ENCODE data around the gene PAFAH1B2. TPM values are rescaled to one million over a fixed set of nuclear protein-coding genes. Genes with fewer than 3 reads are reported as not detected.

PAFAH1B2 gene
- total and polyA plus RNA-seq, 10 of the 15 experiments (the other 5 are each of a cell fraction or from before 2014, with no cell fraction given), result 17.6 to 64.8 (median 47.6) TPM

DNA sequence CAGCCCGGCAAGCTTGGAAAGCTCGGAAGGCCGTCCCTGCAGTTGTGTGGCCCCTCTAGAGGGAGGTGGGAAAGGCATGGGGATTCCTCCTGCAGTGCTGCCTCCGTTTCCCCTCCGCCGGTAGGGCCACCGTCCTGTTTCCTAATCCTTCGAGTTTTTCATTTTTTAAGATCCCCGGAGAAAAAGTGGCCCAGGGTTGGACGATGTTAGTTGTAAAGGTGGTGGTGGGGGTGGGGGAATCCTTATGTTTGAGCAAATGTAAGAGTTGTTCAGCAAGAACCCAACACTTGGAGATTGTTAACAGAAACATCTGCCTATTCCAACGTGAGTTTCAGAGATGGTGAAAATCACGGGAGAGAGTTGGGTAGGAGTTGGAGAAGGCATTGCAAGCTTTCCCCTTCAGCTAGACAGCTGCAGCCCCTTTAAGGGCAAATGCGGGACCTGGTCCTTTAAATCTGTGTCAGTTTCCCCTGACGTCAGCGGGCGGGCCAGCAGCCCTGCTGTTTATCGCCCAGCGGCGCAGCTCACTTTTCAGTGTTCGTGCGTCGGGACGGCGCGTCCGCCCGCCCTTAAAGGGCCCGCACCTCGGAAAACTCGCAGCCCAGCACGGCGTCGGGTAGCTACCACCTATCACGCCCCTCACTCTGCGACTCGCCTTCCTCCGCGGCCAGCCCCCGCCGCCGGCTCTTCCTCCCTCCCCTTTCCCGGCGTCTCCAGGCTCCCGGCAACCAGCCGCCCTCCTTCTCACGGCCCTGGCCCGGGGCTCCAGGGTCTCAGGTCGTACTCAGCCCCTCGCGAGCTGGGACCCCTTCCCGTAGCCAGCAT, 34.3 kb downstream of the PAFAH1B2 start, which contains the start of gene SIDT2:
Gene SIDT2, plus strand, starts transcription at position 534 of the 825 bp plus-strand sequence. CDS start 521 bp downstream, outside the sequence.
- H3K4me1 ChIP-seq (ENCODE audit: control insufficient read depth, insufficient read depth, low read length), result peaks cover 15% of the 10 kb centered on the region
- peak within 1 kb of the TSS; percentile 87 for H3K9ac ChIP-seq (ENCODE audit: control insufficient read depth, insufficient read depth, low read length)
- ChIA-PET SMC1A (ENCODE audit: uncharacterized antibody, unreplicated experiment) (interaction anchor here (1.2 to 6.9 kb wide), 8 partner anchors 9 to 72 kb away, joined by 4 to 187 read pairs (median 8); partner anchors contain the start of genes PAFAH1B2, PCSK7 and RNF214), POLR2A (interaction anchor here (0.6 to 5.5 kb wide), 14 partner anchors 11 to 392 kb away, joined by 3 to 51 read pairs (median 3); partner anchors contain the start of genes PAFAH1B2, PCSK7 and RNF214), RAD21 (ENCODE audit: unreplicated experiment) (interaction anchor here (0.8 to 6.9 kb wide), 11 partner anchors 11 to 391 kb away, joined by 3 to 159 read pairs (median 4); partner anchors contain the start of genes CEP164, PAFAH1B2, PCSK7 and RNF214), CTCF (interaction anchor here (0.7 to 10.3 kb wide), 11 partner anchors 10 to 446 kb away, joined by 3 to 422 read pairs (median 5); partner anchors contain the start of genes APOA5, PAFAH1B2, PCSK7 and RNF214)
- no peaks in the 10 kb centered on the region for H3K27me3 ChIP-seq (replicated peaks in 1 of 2; ENCODE audit: control insufficient read depth in 2 of 2, insufficient read depth in 2 of 2, low read length in 1 of 2)
- WGBS (ENCODE audit: insufficient coverage, insufficient replicate concordance, low lambda C conversion rate, missing lambda C conversion rate), result 2% methylated on average over 47 of the region's 51 CpGs
- no peaks in the 10 kb centered on the region for H4K20me1 ChIP-seq (ENCODE audit: control insufficient read depth, insufficient read depth)
- H3K79me2 ChIP-seq (ENCODE audit: control insufficient read depth, insufficient read depth, low read length), result peaks cover 8% of the 10 kb centered on the region
- H3K9me3 ChIP-seq (replicated peaks; ENCODE audit: control insufficient read depth, insufficient read depth, low read length), result no peaks in the 10 kb centered on the region
- in situ Hi-C loops (cut with MboI) (no loop called here), intact Hi-C loops (cut with micrococcal nuclease; ENCODE audit: unreplicated experiment) (loop anchor here (1.0 kb wide), 1 partner anchor 33 kb away; no protein-coding TSS in a partner anchor)
- no TSS peak for BruUV-seq (replicated peaks)
- ATAC-seq (peak; percentile 94), DNase-seq (ENCODE audit: low read depth, low spot score) (peak; percentile 75), FAIRE-seq (peak; percentile 94)
- H3K36me3 ChIP-seq (ENCODE audit: control insufficient read depth in 2 of 2, insufficient read depth in 2 of 2, low read length in 1 of 2), result peaks cover 2 to 3% of the 10 kb centered on the region in 2 experiments; a peak in 3 of 4 replicates
- H3K4me3 ChIP-seq, result peak within 1 kb of the TSS; percentile 90
- peak within 1 kb of the TSS; percentile 96 for H2AFZ ChIP-seq (ENCODE audit: control insufficient read depth, low read depth, low read length)
- peak within 1 kb of the TSS; percentile 73 for H3K27ac ChIP-seq (ENCODE audit: control insufficient read depth, insufficient read depth)
- H3K4me2 ChIP-seq (ENCODE audit: control insufficient read depth, insufficient read depth), result peak within 1 kb of the TSS; percentile 99
- no peak for TF ChIP-seq RELA (IDR thresholded peaks at IDR 0.05; ENCODE audit: borderline replicate concordance, partially characterized antibody)
- TF ChIP-seq CREB1 (IDR thresholded peaks at IDR 0.05; ENCODE audit: low read depth), result peak; percentile 92
- TF ChIP-seq BMI1 (IDR thresholded peaks at IDR 0.05; ENCODE audit: borderline replicate concordance), result no peak
- no peak for TF ChIP-seq BRCA1 (IDR thresholded peaks at IDR 0.05; ENCODE audit: low read depth, low read length)
- TF ChIP-seq JUNB (IDR thresholded peaks at IDR 0.05), result no peak
- peak; percentile 97 for TF ChIP-seq ATF7 (IDR thresholded peaks at IDR 0.05; ENCODE audit: low read depth)
- no peak for TF ChIP-seq RUNX3 (IDR thresholded peaks at IDR 0.05; ENCODE audit: low read length)
- TF ChIP-seq CEBPZ (IDR thresholded peaks at IDR 0.05; ENCODE audit: low read depth, low read length), result no peak
- TF ChIP-seq SREBF1 (IDR thresholded peaks at IDR 0.05; ENCODE audit: low read length), result no peak
- TF ChIP-seq CREM (IDR thresholded peaks at IDR 0.05; ENCODE audit: low read depth), result peak; percentile 88
- TF ChIP-seq YY1 (IDR thresholded peaks at IDR 0.05; ENCODE audit: low read depth, low read length), result no peak
- no peak for TF ChIP-seq TCF12 (IDR thresholded peaks at IDR 0.05; ENCODE audit: low read depth, low read length)
- peak; percentile 54; the same call in 1 of the 3 replicates for TF ChIP-seq POU2F2 (IDR thresholded peaks at IDR 0.05; ENCODE audit: borderline replicate concordance, low read depth, low read length)
- no peak for TF ChIP-seq ZNF207 (IDR thresholded peaks at IDR 0.05; ENCODE audit: borderline replicate concordance)
- peak in 1 of 2 experiments; percentile 4; a peak in 1 of 3 replicates for TF ChIP-seq EGR1 (IDR thresholded peaks at IDR 0.05; ENCODE audit: borderline replicate concordance in 1 of 2, low read depth in 2 of 2, low read length in 2 of 2)
- TF ChIP-seq CTCF (IDR thresholded peaks at IDR 0.05 in 2 of 3, conservative IDR thresholded peaks at IDR 0.05 in 1 of 3; ENCODE audit: control insufficient read depth in 2 of 3, extremely low read depth in 1 of 3, insufficient read depth in 1 of 3, low read depth in 3 of 3, low read length in 3 of 3), result 0 out of 6 replicates have a peak, but pooled peaks of 1 of the 3 experiments have one; percentile 0
